ENCODE results near the gene BHLHA15. TPM values are rescaled to one million over a fixed set of nuclear protein-coding genes. Genes with fewer than 3 reads are reported as not detected.
A peak's percentile ranks its signal among the peaks of the same experiment; 100 is the strongest.

Gene BHLHA15
- total RNA-seq, 1 experiment from 2014 or later, result 2.8 TPM

DNA sequence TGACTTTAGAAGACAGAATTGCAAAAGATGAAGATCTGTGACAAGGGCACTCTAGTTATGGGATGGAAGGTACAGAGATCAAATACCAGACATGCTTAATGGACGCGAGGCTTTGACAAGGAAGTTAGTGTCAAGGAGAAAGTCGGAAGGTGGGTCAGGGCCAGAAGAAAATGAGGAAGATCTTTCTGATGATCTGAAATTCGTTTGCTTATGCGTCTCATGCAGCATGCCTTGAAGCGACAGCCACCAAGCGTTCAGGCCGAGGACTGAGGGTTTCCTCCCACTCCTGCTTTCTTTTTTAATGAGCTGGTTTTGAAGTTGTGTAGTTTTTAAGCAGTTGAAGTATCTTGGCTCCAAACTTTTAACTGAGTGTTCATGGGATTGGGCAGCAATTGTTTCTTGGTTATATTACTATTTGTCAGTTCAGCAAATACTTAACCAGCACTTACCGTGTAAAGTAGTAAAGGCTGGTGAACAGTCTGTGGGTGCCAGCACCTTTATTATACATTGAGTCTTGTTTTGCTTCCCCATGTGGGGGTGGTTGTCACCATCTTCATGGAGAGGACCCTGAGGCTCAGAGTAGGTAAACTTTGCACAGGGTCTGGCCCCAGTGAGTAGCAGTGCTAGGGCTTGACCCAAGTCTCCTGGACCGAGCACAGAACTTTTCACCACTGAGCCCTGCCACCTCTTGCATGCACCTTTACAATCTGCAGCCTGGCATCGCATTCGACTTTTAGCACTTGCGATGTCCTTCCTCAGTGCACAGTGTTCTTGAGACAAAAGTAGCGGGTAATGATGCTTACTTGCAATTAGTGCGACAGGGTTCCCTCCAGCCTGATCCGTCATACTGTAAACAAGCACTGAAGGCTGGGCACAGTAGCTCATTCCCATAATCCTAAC is 14.3 kb upstream of the BHLHA15 start:
- Mint-ChIP-seq H3K36me3 (peaks cover 13% of the 10 kb centered on the region), H3K9me3 (no peaks in the 10 kb centered on the region), H3K4me1 (no peaks in the 10 kb centered on the region), H3K27me3 (ENCODE audit: low read depth) (no peaks in the 10 kb centered on the region), H3K27ac (0 out of 2 replicates have a peak overlapping the region, but pooled peaks have one; percentile 48), H3K4me3 (no peak overlapping the region)
- ATAC-seq (no peak), DNase-seq (ENCODE audit: low spot score) (no peak)
- ChIA-PET CTCF (no interaction called here), POLR2A (no interaction called here)
- TF ChIP-seq IRF2 (CRISPR knock-in tag; IDR thresholded peaks at IDR 0.05; ENCODE audit: borderline replicate concordance, low read depth) (no peak), STAT6 (CRISPR knock-in tag; conservative IDR thresholded peaks at IDR 0.05; ENCODE audit: low read depth) (no peak), FOXK1 (CRISPR knock-in tag; IDR thresholded peaks at IDR 0.05) (no peak), NR1H2 (CRISPR knock-in tag; IDR thresholded peaks at IDR 0.05) (no peak), ZBTB43 (CRISPR knock-in tag; IDR thresholded peaks at IDR 0.05) (no peak), FOXJ3 (CRISPR knock-in tag; IDR thresholded peaks at IDR 0.05; ENCODE audit: borderline replicate concordance) (no peak), TEAD4 (CRISPR knock-in tag; IDR thresholded peaks at IDR 0.05) (no peak), ZNF512 (CRISPR knock-in tag; IDR thresholded peaks at IDR 0.05; ENCODE audit: borderline replicate concordance) (no peak), SP1 (CRISPR knock-in tag; conservative IDR thresholded peaks at IDR 0.05) (no peak), GTF2I (CRISPR knock-in tag; conservative IDR thresholded peaks at IDR 0.05) (no peak), ZNF219 (CRISPR knock-in tag; IDR thresholded peaks at IDR 0.05; ENCODE audit: borderline replicate concordance) (no peak), ESRRA (CRISPR knock-in tag; IDR thresholded peaks at IDR 0.05; ENCODE audit: borderline replicate concordance) (no peak)
- TF ChIP-seq, protein P1, sequence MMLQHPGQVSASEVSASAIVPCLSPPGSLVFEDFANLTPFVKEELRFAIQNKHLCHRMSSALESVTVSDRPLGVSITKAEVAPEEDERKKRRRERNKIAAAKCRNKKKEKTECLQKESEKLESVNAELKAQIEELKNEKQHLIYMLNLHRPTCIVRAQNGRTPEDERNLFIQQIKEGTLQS (CRISPR knock-in tag; conservative IDR thresholded peaks at IDR 0.05), result no peak
- TF ChIP-seq, protein P2, sequence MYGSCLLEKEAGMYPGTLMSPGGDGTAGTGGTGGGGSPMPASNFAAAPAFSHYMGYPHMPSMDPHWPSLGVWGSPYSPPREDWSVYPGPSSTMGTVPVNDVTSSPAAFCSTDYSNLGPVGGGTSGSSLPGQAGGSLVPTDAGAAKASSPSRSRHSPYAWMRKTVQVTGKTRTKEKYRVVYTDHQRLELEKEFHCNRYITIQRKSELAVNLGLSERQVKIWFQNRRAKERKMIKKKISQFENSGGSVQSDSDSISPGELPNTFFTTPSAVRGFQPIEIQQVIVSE (CRISPR knock-in tag; IDR thresholded peaks at IDR 0.05; ENCODE audit: borderline replicate concordance), result no peak
- TF ChIP-seq, protein P3, sequence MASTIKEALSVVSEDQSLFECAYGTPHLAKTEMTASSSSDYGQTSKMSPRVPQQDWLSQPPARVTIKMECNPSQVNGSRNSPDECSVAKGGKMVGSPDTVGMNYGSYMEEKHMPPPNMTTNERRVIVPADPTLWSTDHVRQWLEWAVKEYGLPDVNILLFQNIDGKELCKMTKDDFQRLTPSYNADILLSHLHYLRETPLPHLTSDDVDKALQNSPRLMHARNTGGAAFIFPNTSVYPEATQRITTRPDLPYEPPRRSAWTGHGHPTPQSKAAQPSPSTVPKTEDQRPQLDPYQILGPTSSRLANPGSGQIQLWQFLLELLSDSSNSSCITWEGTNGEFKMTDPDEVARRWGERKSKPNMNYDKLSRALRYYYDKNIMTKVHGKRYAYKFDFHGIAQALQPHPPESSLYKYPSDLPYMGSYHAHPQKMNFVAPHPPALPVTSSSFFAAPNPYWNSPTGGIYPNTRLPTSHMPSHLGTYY (CRISPR knock-in tag; IDR thresholded peaks at IDR 0.05), result no peak
- TF ChIP-seq, protein P4, sequence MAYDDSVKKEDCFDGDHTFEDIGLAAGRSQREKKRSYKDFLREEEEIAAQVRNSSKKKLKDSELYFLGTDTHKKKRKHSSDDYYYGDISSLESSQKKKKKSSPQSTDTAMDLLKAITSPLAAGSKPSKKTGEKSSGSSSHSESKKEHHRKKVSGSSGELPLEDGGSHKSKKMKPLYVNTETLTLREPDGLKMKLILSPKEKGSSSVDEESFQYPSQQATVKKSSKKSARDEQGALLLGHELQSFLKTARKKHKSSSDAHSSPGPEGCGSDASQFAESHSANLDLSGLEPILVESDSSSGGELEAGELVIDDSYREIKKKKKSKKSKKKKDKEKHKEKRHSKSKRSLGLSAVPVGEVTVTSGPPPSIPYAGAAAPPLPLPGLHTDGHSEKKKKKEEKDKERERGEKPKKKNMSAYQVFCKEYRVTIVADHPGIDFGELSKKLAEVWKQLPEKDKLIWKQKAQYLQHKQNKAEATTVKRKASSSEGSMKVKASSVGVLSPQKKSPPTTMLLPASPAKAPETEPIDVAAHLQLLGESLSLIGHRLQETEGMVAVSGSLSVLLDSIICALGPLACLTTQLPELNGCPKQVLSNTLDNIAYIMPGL (CRISPR knock-in tag; IDR thresholded peaks at IDR 0.05), result no peak
- TF ChIP-seq, protein P5, sequence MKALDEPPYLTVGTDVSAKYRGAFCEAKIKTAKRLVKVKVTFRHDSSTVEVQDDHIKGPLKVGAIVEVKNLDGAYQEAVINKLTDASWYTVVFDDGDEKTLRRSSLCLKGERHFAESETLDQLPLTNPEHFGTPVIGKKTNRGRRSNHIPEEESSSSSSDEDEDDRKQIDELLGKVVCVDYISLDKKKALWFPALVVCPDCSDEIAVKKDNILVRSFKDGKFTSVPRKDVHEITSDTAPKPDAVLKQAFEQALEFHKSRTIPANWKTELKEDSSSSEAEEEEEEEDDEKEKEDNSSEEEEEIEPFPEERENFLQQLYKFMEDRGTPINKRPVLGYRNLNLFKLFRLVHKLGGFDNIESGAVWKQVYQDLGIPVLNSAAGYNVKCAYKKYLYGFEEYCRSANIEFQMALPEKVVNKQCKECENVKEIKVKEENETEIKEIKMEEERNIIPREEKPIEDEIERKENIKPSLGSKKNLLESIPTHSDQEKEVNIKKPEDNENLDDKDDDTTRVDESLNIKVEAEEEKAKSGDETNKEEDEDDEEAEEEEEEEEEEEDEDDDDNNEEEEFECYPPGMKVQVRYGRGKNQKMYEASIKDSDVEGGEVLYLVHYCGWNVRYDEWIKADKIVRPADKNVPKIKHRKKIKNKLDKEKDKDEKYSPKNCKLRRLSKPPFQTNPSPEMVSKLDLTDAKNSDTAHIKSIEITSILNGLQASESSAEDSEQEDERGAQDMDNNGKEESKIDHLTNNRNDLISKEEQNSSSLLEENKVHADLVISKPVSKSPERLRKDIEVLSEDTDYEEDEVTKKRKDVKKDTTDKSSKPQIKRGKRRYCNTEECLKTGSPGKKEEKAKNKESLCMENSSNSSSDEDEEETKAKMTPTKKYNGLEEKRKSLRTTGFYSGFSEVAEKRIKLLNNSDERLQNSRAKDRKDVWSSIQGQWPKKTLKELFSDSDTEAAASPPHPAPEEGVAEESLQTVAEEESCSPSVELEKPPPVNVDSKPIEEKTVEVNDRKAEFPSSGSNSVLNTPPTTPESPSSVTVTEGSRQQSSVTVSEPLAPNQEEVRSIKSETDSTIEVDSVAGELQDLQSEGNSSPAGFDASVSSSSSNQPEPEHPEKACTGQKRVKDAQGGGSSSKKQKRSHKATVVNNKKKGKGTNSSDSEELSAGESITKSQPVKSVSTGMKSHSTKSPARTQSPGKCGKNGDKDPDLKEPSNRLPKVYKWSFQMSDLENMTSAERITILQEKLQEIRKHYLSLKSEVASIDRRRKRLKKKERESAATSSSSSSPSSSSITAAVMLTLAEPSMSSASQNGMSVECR (CRISPR knock-in tag; IDR thresholded peaks at IDR 0.05; ENCODE audit: borderline replicate concordance), result no peak

Measured in WTC11 (cell line).